ENCODE data around the gene LGR4. TPM values are rescaled to one million over a fixed set of nuclear protein-coding genes. Genes with fewer than 3 reads are reported as not detected.
A peak's percentile ranks its signal among the peaks of the same experiment; 100 is the strongest.

Gene LGR4
- polyA plus RNA-seq, 2 donors, result 10.5 to 11.8 TPM

DNA sequence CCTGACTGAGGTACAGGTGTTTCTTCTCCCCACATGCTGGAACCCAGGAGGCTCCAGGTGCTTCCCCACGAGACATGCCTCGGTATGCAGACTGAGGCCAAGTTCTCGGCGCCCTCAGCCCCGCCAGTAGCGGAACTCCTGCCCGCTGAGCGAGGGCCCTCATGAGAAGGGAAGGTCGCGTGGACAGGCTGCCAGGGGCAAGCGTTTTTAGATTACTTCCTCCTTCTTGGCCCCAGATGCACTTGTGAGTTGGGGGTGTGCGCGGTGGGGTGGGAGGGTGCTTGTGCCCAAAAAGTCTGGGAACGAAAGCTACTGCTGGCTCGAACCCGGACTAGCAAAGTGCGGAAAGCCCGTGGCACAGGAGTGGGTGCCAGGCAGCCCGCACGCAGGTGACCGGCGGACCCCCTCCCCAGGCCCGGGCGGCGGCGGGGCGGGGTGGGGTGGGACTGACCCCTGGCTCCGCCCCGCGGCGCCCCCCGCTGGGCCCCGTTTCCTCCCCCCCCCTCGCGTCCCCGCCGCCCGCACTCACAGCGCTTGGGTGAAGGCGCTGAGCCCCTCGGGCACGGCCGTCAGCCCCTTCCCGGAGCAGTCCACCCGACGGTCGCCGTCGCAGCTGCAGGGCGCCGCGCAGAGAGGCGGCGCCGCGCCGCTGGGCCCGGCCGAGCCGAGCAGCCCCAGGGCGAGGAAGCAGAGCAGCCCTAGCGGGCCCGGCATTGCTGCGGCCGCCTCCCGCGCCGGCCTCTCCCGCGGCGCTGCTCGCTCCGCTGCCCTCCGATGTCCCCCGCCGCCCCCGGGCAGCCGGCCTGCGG is 797 bp downstream of the LGR4 start:
- Histone ChIP-seq H3K4me1 (ENCODE audit: control insufficient read depth in 2 of 2, insufficient read depth in 2 of 2, low read length in 1 of 2) (peaks cover 3 to 4% of the 10 kb centered on the region in 2 donors), H3K27me3 (ENCODE audit: control insufficient read depth in 1 of 2, insufficient read depth in 2 of 2, low read length in 2 of 2) (no peaks in the 10 kb centered on the region), H3K27ac (ENCODE audit: low read depth in 2 of 2, low read length in 1 of 2) (peak overlapping the region; percentile 79 to 87), H3K36me3 (ENCODE audit: control insufficient read depth in 2 of 2, insufficient read depth in 2 of 2, low read length in 1 of 2) (no peaks in the 10 kb centered on the region), H3K4me3 (ENCODE audit: low read depth in 1 of 2, low read length in 2 of 2) (peak overlapping the region; percentile 74 to 95), H3K9me3 (ENCODE audit: control insufficient read depth in 2 of 2, insufficient read depth in 1 of 2, low read depth in 1 of 2, low read length in 1 of 2) (no peaks in the 10 kb centered on the region)
- 1% methylated on average over 46 to 79 of the region's 79 CpGs for WGBS, 2 donors

GRCh38 chr11:27470826-27471588 is 1.6 kb downstream of the LGR4 start:
- Histone ChIP-seq H3K9me3 (ENCODE audit: control insufficient read depth in 2 of 2, insufficient read depth in 1 of 2, low read depth in 1 of 2, low read length in 1 of 2) (no peaks in the 10 kb centered on the region), H3K4me3 (ENCODE audit: low read depth in 1 of 2, low read length in 2 of 2) (peak overlapping the region; percentile 74 to 95), H3K4me1 (ENCODE audit: control insufficient read depth in 2 of 2, insufficient read depth in 2 of 2, low read length in 1 of 2) (peaks cover 3 to 4% of the 10 kb centered on the region in 2 donors), H3K27ac (ENCODE audit: low read depth in 2 of 2, low read length in 1 of 2) (peak overlapping the region; percentile 37 to 79), H3K36me3 (ENCODE audit: control insufficient read depth in 2 of 2, insufficient read depth in 2 of 2, low read length in 1 of 2) (no peaks in the 10 kb centered on the region), H3K27me3 (ENCODE audit: control insufficient read depth in 1 of 2, insufficient read depth in 2 of 2, low read length in 2 of 2) (no peaks in the 10 kb centered on the region)
- WGBS, 2 donors, result 22 to 24% methylated on average over 21 of the region's 21 CpGs

DNA sequence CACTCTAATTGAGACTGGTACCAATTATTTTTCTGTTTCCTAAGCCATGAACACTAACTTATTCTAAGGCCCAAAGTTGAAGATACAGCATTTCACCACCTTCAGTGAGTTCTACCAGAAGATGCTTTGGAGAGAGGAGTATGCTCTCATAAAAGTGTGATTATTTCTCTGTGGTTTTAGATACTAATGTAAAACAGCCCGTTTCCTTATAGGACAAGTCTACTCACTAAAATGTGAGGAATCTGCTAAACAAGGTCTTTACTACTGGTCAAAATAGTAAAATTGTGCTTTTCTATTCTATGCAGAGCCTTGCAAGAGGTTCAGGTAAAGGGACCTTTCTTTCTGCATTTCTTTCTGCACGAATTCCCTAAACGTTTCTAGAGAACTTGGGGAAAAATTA is 2.4 kb downstream of the LGR4 start:
- Histone ChIP-seq H3K27me3 (ENCODE audit: control insufficient read depth in 1 of 2, insufficient read depth in 2 of 2, low read length in 2 of 2) (no peaks in the 10 kb centered on the region), H3K27ac (ENCODE audit: low read depth in 2 of 2, low read length in 1 of 2) (peak overlapping the region in 1 of 2 donors; percentile 36), H3K36me3 (ENCODE audit: control insufficient read depth in 2 of 2, insufficient read depth in 2 of 2, low read length in 1 of 2) (no peaks in the 10 kb centered on the region), H3K4me3 (ENCODE audit: low read depth in 1 of 2, low read length in 2 of 2) (peak overlapping the region in 1 of 2 donors; percentile 95), H3K4me1 (ENCODE audit: control insufficient read depth in 2 of 2, insufficient read depth in 2 of 2, low read length in 1 of 2) (peaks cover 3 to 4% of the 10 kb centered on the region in 2 donors), H3K9me3 (ENCODE audit: control insufficient read depth in 2 of 2, insufficient read depth in 1 of 2, low read depth in 1 of 2, low read length in 1 of 2) (no peaks in the 10 kb centered on the region)
- WGBS, 2 donors, result 36 to 37% methylated on average over 3 of the region's 3 CpGs

GRCh38 chr11:27468995-27469695 is 3.4 kb downstream of the LGR4 start:
- peak overlapping the region; percentile 73 to 79 for H3K27ac ChIP-seq (ENCODE audit: low read depth in 2 of 2, low read length in 1 of 2)
- H3K4me1 ChIP-seq (ENCODE audit: control insufficient read depth in 2 of 2, insufficient read depth in 2 of 2, low read length in 1 of 2), result peaks cover 3 to 6% of the 10 kb centered on the region in 2 donors

DNA sequence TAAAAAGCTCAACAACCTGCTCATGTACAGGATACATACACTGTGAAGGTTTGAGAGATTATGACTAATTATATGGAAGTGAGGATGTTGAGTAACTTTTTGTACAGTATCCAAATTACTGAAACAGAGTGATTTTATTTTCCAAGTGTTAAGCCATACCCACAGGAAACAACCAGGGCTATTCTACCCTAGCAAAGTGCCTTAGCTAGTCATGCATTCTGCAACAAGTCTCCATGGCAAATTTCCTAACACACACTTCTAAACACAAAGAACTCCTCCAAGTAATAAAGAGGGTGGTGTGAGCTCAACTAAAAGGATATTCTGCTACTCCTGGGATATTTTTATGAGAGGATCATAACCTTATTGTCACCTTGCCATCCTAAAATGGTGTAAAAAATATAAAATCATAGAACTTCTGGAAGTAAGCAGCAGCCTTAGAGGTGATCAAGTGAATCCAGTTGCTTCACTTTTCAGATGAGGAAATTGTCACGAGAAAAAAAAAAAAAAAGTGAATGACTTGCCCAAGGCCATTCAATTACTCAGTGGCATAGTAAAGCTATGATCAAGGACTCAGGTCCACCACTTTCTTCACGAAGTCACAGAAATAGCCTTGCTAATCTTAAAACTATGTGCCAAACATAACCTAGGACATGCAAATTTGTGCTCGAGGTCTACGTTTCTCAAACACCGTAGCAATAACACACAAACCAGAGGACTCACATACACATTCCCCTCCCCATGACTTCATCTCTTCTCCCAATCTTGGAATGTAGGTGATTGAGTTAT is 4.2 kb downstream of the LGR4 start:
- H3K27me3 ChIP-seq (ENCODE audit: control insufficient read depth in 1 of 2, insufficient read depth in 2 of 2, low read length in 2 of 2), result no peaks in the 10 kb centered on the region
- H3K4me3 ChIP-seq (ENCODE audit: low read depth in 1 of 2, low read length in 2 of 2), result no peak overlapping the region
- H3K4me1 ChIP-seq (ENCODE audit: control insufficient read depth in 2 of 2, insufficient read depth in 2 of 2, low read length in 1 of 2), result peaks cover 3 to 7% of the 10 kb centered on the region in 2 donors
- peak overlapping the region; percentile 50 to 73 for H3K27ac ChIP-seq (ENCODE audit: low read depth in 2 of 2, low read length in 1 of 2)
- 40 to 49% methylated on average over 5 of the region's 5 CpGs for WGBS, 2 donors
- no peaks in the 10 kb centered on the region for H3K9me3 ChIP-seq (ENCODE audit: control insufficient read depth in 2 of 2, insufficient read depth in 1 of 2, low read depth in 1 of 2, low read length in 1 of 2)
- no peaks in the 10 kb centered on the region for H3K36me3 ChIP-seq (ENCODE audit: control insufficient read depth in 2 of 2, insufficient read depth in 2 of 2, low read length in 1 of 2)

More at GRCh38 chr11:27468995-27469695, 3.4 kb downstream of the LGR4 start:
- no peaks in the 10 kb centered on the region for H3K9me3 ChIP-seq (ENCODE audit: control insufficient read depth in 2 of 2, insufficient read depth in 1 of 2, low read depth in 1 of 2, low read length in 1 of 2)
- H3K27me3 ChIP-seq (ENCODE audit: control insufficient read depth in 1 of 2, insufficient read depth in 2 of 2, low read length in 2 of 2), result no peaks in the 10 kb centered on the region
- peak overlapping the region in 1 of 2 donors; percentile 95 for H3K4me3 ChIP-seq (ENCODE audit: low read depth in 1 of 2, low read length in 2 of 2)
- no peaks in the 10 kb centered on the region for H3K36me3 ChIP-seq (ENCODE audit: control insufficient read depth in 2 of 2, insufficient read depth in 2 of 2, low read length in 1 of 2)
- 37 to 47% methylated on average over 8 of the region's 8 CpGs for WGBS, 2 donors

- no peaks in the 10 kb centered on the region for H3K9me3 ChIP-seq (ENCODE audit: control insufficient read depth in 2 of 2, insufficient read depth in 1 of 2, low read depth in 1 of 2, low read length in 1 of 2)
- peaks cover 3 to 7% of the 10 kb centered on the region in 2 donors for H3K4me1 ChIP-seq (ENCODE audit: control insufficient read depth in 2 of 2, insufficient read depth in 2 of 2, low read length in 1 of 2)
- 77 to 80% methylated on average over 13 of the region's 13 CpGs for WGBS, 2 donors
- H3K27ac ChIP-seq (ENCODE audit: low read depth in 2 of 2, low read length in 1 of 2), result peak overlapping the region; percentile 34 to 57
- H3K27me3 ChIP-seq (ENCODE audit: control insufficient read depth in 1 of 2, insufficient read depth in 2 of 2, low read length in 2 of 2), result no peaks in the 10 kb centered on the region
- H3K4me3 ChIP-seq (ENCODE audit: low read depth in 1 of 2, low read length in 2 of 2), result no peak overlapping the region
- H3K36me3 ChIP-seq (ENCODE audit: control insufficient read depth in 2 of 2, insufficient read depth in 2 of 2, low read length in 1 of 2), result no peaks in the 10 kb centered on the region
Observed at GRCh38 chr11:27467181-27467913, 5.2 kb downstream of the LGR4 start.

GRCh38 chr11:27466363-27466762 is 6.2 kb downstream of the LGR4 start:
- WGBS, 2 donors, result 33 to 46% methylated on average over 1 of the region's 1 CpG
- peaks cover 3 to 7% of the 10 kb centered on the region in 2 donors for H3K4me1 ChIP-seq (ENCODE audit: control insufficient read depth in 2 of 2, insufficient read depth in 2 of 2, low read length in 1 of 2)
- H3K36me3 ChIP-seq (ENCODE audit: control insufficient read depth in 2 of 2, insufficient read depth in 2 of 2, low read length in 1 of 2), result no peaks in the 10 kb centered on the region
- no peaks in the 10 kb centered on the region for H3K27me3 ChIP-seq (ENCODE audit: control insufficient read depth in 1 of 2, insufficient read depth in 2 of 2, low read length in 2 of 2)
- no peak overlapping the region for H3K27ac ChIP-seq (ENCODE audit: low read depth in 2 of 2, low read length in 1 of 2)
- no peak overlapping the region for H3K4me3 ChIP-seq (ENCODE audit: low read depth in 1 of 2, low read length in 2 of 2)
- no peaks in the 10 kb centered on the region for H3K9me3 ChIP-seq (ENCODE audit: control insufficient read depth in 2 of 2, insufficient read depth in 1 of 2, low read depth in 1 of 2, low read length in 1 of 2)

GRCh38 chr11:27465629-27466028 is 7.0 kb downstream of the LGR4 start:
- Histone ChIP-seq H3K4me1 (ENCODE audit: control insufficient read depth in 2 of 2, insufficient read depth in 2 of 2, low read length in 1 of 2) (peaks cover 2 to 3% of the 10 kb centered on the region in 2 donors), H3K9me3 (ENCODE audit: control insufficient read depth in 2 of 2, insufficient read depth in 1 of 2, low read depth in 1 of 2, low read length in 1 of 2) (no peaks in the 10 kb centered on the region), H3K27me3 (ENCODE audit: control insufficient read depth in 1 of 2, insufficient read depth in 2 of 2, low read length in 2 of 2) (no peaks in the 10 kb centered on the region), H3K4me3 (ENCODE audit: low read depth in 1 of 2, low read length in 2 of 2) (no peak overlapping the region), H3K27ac (ENCODE audit: low read depth in 2 of 2, low read length in 1 of 2) (no peak overlapping the region), H3K36me3 (ENCODE audit: control insufficient read depth in 2 of 2, insufficient read depth in 2 of 2, low read length in 1 of 2) (no peaks in the 10 kb centered on the region)
- WGBS, 2 donors, result 38 to 40% methylated on average over 3 of the region's 3 CpGs

Data from esophagus (tissue), 2 donors.